RWPE2 (cell line): ENCODE measurements around the gene DZIP1L.
A peak's percentile ranks its signal among the peaks of the same experiment; 100 is the strongest.
"Not testable (repeated sequence)": the region's sequence is repeated elsewhere in the genome, so short reads cannot be mapped to it uniquely, and the experiment has no call there.

Source experiments
- ATAC-seq: fragments of 200-7000 bp; cut with Tn5 transposase; 3 replicates; pipeline ENCODE4 v1.9.1; 2021; ENCODE audit warnings: low read depth
- DNase-seq: peaks from one replicate; pipeline ENCODE4 v3.0.0-alpha.2; 2020; ENCODE audit warnings: low spot score
- H3K27ac ChIP-seq: fragments of 450-650 bp; 2 replicates; pipeline ENCODE4 v1.5.1; 2017; ENCODE audit warnings: mild to moderate bottlenecking; ENCODE audit not compliant: poor library complexity, severe bottlenecking
- H3K27me3 ChIP-seq: fragments of 250-450 bp; sonication (Bioruptor Pico); 2 replicates; pipeline ENCODE4 v1.5.1; 2021; ENCODE audit warnings: mild to moderate bottlenecking, moderate library complexity; ENCODE audit not compliant: insufficient read depth, poor library complexity, severe bottlenecking
- H3K36me3 ChIP-seq: fragments of 250-450 bp; sonication (Bioruptor Pico); 2 replicates; pipeline ENCODE4 v1.5.1; 2020; ENCODE audit warnings: low read depth, mild to moderate bottlenecking, moderate library complexity
- H3K4me1 ChIP-seq: fragments of 250-450 bp; sonication (Bioruptor Pico); 2 replicates; pipeline ENCODE4 v1.5.1; 2021; ENCODE audit warnings: mild to moderate bottlenecking, moderate library complexity; ENCODE audit not compliant: insufficient read depth, poor library complexity, severe bottlenecking
- H3K4me3 ChIP-seq: fragments of 250-450 bp; sonication (Bioruptor Pico); 2 replicates; pipeline ENCODE4 v1.5.1; 2021; ENCODE audit warnings: mild to moderate bottlenecking, moderate library complexity; ENCODE audit not compliant: severe bottlenecking
- H3K9me3 ChIP-seq: fragments of 250-450 bp; sonication (Bioruptor Pico); 2 replicates; pipeline ENCODE4 v1.5.1; 2021; ENCODE audit warnings: mild to moderate bottlenecking, moderate library complexity; ENCODE audit not compliant: severe bottlenecking
- CTCF ChIP-seq: fragments of 450-650 bp; IDR thresholded peaks from one replicate; pipeline ENCODE4 v1.5.1; 2017; ENCODE audit warnings: mild to moderate bottlenecking, moderate library complexity; ENCODE audit not compliant: poor library complexity, severe bottlenecking

Gene DZIP1L

GRCh38 chr3:138114431-138114918 lies 933 bp downstream of the DZIP1L start:
- peak; percentile 9; the same call in 2 of the 3 replicates for ATAC-seq
- Histone ChIP-seq H3K4me3 (peak overlapping the region; percentile 93), H3K27me3 (no peaks in the 10 kb centered on the region), H3K27ac (peak overlapping the region; percentile 56), H3K4me1 (peaks cover 15% of the 10 kb centered on the region), H3K36me3 (no peaks in the 10 kb centered on the region), H3K9me3 (no peaks in the 10 kb centered on the region)
- TF ChIP-seq CTCF: no peak
- DNase-seq: no peak

- TF ChIP-seq CTCF: no peak
- H3K27ac ChIP-seq: no peak overlapping the region
- no peak for ATAC-seq
- DNase-seq: no peak
- H3K4me3 ChIP-seq: no peak overlapping the region
- H3K4me1 ChIP-seq: peaks cover 15% of the 10 kb centered on the region
- no peaks in the 10 kb centered on the region for H3K9me3 ChIP-seq
- no peaks in the 10 kb centered on the region for H3K36me3 ChIP-seq
- no peaks in the 10 kb centered on the region for H3K27me3 ChIP-seq
These were observed 2.1 kb downstream of the DZIP1L start for GRCh38 chr3:138113326-138113725.

GRCh38 chr3:138112362-138112761 lies 3.0 kb downstream of the DZIP1L start:
- Histone ChIP-seq H3K27ac (no peak overlapping the region), H3K9me3 (no peaks in the 10 kb centered on the region), H3K27me3 (no peaks in the 10 kb centered on the region), H3K4me1 (peaks cover 15% of the 10 kb centered on the region), H3K36me3 (no peaks in the 10 kb centered on the region), H3K4me3 (no peak overlapping the region)
- ATAC-seq (no peak), DNase-seq (no peak)
- no peak for TF ChIP-seq CTCF

GRCh38 chr3:138105598-138105997 lies 9.8 kb downstream of the DZIP1L start:
- Histone ChIP-seq H3K27me3 (no peaks in the 10 kb centered on the region), H3K9me3 (no peaks in the 10 kb centered on the region), H3K27ac (no peak overlapping the region), H3K4me3 (no peak overlapping the region), H3K36me3 (no peaks in the 10 kb centered on the region), H3K4me1 (no peaks in the 10 kb centered on the region)
- ATAC-seq (no peak), DNase-seq (no peak)
- TF ChIP-seq CTCF: no peak

- DNase-seq: no peak
- H3K4me1 ChIP-seq: no peaks in the 10 kb centered on the region
- ATAC-seq: no peak
- H3K27ac ChIP-seq: no peak overlapping the region
- no peaks in the 10 kb centered on the region for H3K9me3 ChIP-seq
- no peak overlapping the region for H3K4me3 ChIP-seq
- TF ChIP-seq CTCF: no peak
- H3K27me3 ChIP-seq: no peaks in the 10 kb centered on the region
- no peaks in the 10 kb centered on the region for H3K36me3 ChIP-seq
These were observed 11.9 kb downstream of the DZIP1L start for GRCh38 chr3:138103466-138103865.

- not testable (repeated sequence) for H3K27me3 ChIP-seq, H3K27ac ChIP-seq, H3K9me3 ChIP-seq, H3K4me3 ChIP-seq, ATAC-seq, H3K4me1 ChIP-seq, H3K36me3 ChIP-seq, DNase-seq
These were observed 14.0 kb downstream of the DZIP1L start for GRCh38 chr3:138101351-138101940.
